Heart left ventricle (tissue), 13 donors: ENCODE measurements around the gene PBX3.

ENCODE experiments used
- CTCF ChIP-seq, 12 donors: fragments of 200-600 bp; sonication (generic) in 4 of 12; IDR thresholded peaks; one replicate each; pipeline versions ENCODE4 v1.5.0 to v1.8.0; 2018 to 2022; ENCODE audit warnings: antibody characterized with exemption in 12 of 12, mild to moderate bottlenecking in 5 of 12
- POLR2A ChIP-seq, 2 donors: fragments of 450-650 bp; IDR thresholded peaks; one replicate each; pipeline ENCODE4 v1.6.1; 2017; ENCODE audit warnings: antibody characterized with exemption in 2 of 2, mild to moderate bottlenecking in 2 of 2, moderate library complexity in 2 of 2
- donor health status: ischemic (EF 13 %, LVEDD 7.1; RV severe dilation, severe dysfunction).
- donor health status: DM: no; HTN: yes; CAD: no.
- donor health status: DM: no; HTN: no; CAD: no.
- donor health status: ischemic (EF 25% LVEDD 6.9; RV normal size, moderate dysfunction).
- donor health status: ischemic (EF 25% LVEDD 5.7; RV mildly dilated, moderate dysfunction).
- donor health status: ischemic (EF 35%, LVEDD 5.7; RV mildly dilated, moderate dysfunction).
- donor health status: nonischemic (EF 11% LVEDD 7.7; RV severe dilation, severe dysfunction).
- donor health status: DM: yes; HTN: yes; CAD: no.
- donor health status: PGD.
- donor health status: ischemic (EF 29% LVEDD 5.4; RV normal size, mild dysfunction).
- donor health status: nonischemic (EF 23%, LVEDD 6.1; RV moderate dilation, normal function).

DNA sequence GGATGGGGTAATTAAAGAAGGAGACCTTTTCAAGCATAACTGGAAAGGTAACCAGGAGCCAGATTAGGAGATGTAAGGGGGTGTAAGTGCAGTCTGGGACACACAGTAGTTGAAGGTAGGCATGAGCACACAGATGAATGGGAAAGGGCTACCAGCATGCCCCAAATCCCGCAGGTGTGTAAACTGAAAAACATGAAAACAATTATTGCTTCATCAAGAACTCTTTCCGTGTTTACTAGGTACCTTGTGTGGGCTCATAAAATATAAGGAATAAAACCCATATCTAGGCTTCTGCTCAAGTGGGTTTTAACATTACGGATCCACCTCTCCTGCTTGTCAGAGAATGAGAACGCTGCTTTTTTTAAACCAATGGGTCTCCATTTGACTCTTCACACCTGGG lies 41.3 kb upstream of the PBX3 start:
- TF ChIP-seq CTCF (IDR thresholded peaks at IDR 0.05) = no peak
- no peak for TF ChIP-seq POLR2A (IDR thresholded peaks at IDR 0.05)
